ENCODE measurements around the gene MBNL1.

DNA sequence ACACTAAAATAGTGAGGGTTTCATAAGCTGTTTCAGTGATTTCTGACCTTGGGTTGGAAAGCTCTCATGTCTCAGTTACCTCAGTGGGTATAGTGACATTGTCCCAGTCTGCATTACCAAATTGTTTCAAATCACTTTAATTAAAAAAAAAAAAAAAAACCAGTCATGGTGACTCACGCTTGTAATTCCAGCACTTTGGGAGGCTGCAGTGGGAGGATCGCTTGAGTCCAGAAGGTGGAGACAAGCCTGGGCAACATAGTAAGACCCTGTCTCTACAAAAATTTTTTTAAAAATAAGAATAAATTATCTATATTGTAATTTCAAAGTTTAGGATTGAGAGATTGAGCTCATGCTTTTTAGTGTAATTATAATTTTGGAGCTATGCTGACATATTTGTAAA lies 78.0 kb downstream of the MBNL1 start:
- TF ChIP-seq POLR2A (IDR thresholded peaks at IDR 0.05; ENCODE audit: low read length): no peak
- no peak for TF ChIP-seq GATA1 (IDR thresholded peaks at IDR 0.05; ENCODE audit: low read depth, low read length)

All from erythroblast (primary cell).